OCI-LY1 (cell line): ENCODE data around the gene ARFGEF2.
"Not testable (repeated sequence)": the region's sequence is repeated elsewhere in the genome, so short reads cannot be mapped to it uniquely, and the experiment has no call there.

Source experiments
- H2AFZ ChIP-seq: fragments of 200-600 bp; sonication (generic), shearing (Covaris generic); 2 replicates; pipeline ENCODE4 v1.6.0; 2014; ENCODE audit warnings: antibody characterized with exemption, mild to moderate bottlenecking, low read length
- H3F3A ChIP-seq: fragments of 200-600 bp; sonication (generic), shearing (Covaris generic); 2 replicates; pipeline ENCODE4 v1.6.0; 2014; ENCODE audit warnings: mild to moderate bottlenecking, antibody characterized with exemption, low read length, moderate library complexity; ENCODE audit not compliant: insufficient read depth
- H3K27ac ChIP-seq: fragments of 200-600 bp; sonication (generic); 2 replicates; pipeline ENCODE4 v1.5.1; 2014; ENCODE audit warnings: low read length, mixed run types, mild to moderate bottlenecking, low read depth; ENCODE audit not compliant: poor library complexity, severe bottlenecking
- H3K27me3 ChIP-seq: fragments of 200-600 bp; sonication (generic); 2 replicates; pipeline ENCODE4 v1.6.0; 2014; ENCODE audit warnings: antibody characterized with exemption, mild to moderate bottlenecking, low read length, moderate library complexity; ENCODE audit not compliant: insufficient read depth
- H3K36me3 ChIP-seq: fragments of 200-600 bp; sonication (generic); 2 replicates; pipeline ENCODE4 v1.6.1; 2014; ENCODE audit warnings: mild to moderate bottlenecking, antibody characterized with exemption, low read length, moderate library complexity, mixed read lengths; ENCODE audit not compliant: insufficient read depth
- H3K4me1 ChIP-seq: fragments of 200-600 bp; sonication (generic); 2 replicates; pipeline ENCODE4 v1.5.1; 2014; ENCODE audit warnings: mild to moderate bottlenecking, low read length, moderate library complexity; ENCODE audit not compliant: insufficient read depth, severe bottlenecking
- H3K4me2 ChIP-seq: fragments of 200-600 bp; sonication (generic), shearing (Covaris generic); 2 replicates; pipeline ENCODE4 v1.6.1; 2014; ENCODE audit warnings: low read length
- H3K4me3 ChIP-seq: fragments of 200-600 bp; sonication (generic); 2 replicates; pipeline ENCODE4 v1.5.1; 2014; ENCODE audit warnings: low read length, low read depth, mild to moderate bottlenecking, mixed read lengths; ENCODE audit not compliant: poor library complexity, severe bottlenecking
- H3K79me2 ChIP-seq: fragments of 200-600 bp; shearing (Covaris generic); 2 replicates; pipeline ENCODE4 v1.6.1; 2016; ENCODE audit warnings: mixed run types, low read length, mixed read lengths; ENCODE audit not compliant: insufficient read depth
- H3K9ac ChIP-seq: fragments of 200-600 bp; sonication (generic), shearing (Covaris generic); 2 replicates; pipeline ENCODE4 v1.6.1; 2014; ENCODE audit warnings: mild to moderate bottlenecking, low read length, mixed read lengths
- H3K9me2 ChIP-seq: fragments of 200-600 bp; sonication (generic), shearing (Covaris generic); 2 replicates; pipeline ENCODE4 v1.6.1; 2014; ENCODE audit warnings: low read depth, mild to moderate bottlenecking, low read length, mixed read lengths
- H3K9me3 ChIP-seq: fragments of 200-600 bp; shearing (Covaris generic); 2 replicates; pipeline ENCODE4 v1.6.1; 2014; ENCODE audit warnings: low read length, mixed read lengths
- H4K20me1 ChIP-seq: fragments of 200-600 bp; sonication (generic), shearing (Covaris generic); 2 replicates; pipeline ENCODE4 v1.6.0; 2016; ENCODE audit warnings: mild to moderate bottlenecking, low read length; ENCODE audit not compliant: insufficient read depth
- CTCF ChIP-seq: fragments of 200-600 bp; sonication (generic), shearing (Covaris generic); IDR thresholded peaks from 2 replicates; pipeline ENCODE4 v1.5.1; 2017; ENCODE audit warnings: mild to moderate bottlenecking, antibody characterized with exemption, low read length, moderate library complexity, mixed read lengths
- EZH2 ChIP-seq: fragments of 200-600 bp; sonication (generic), shearing (Covaris generic); IDR thresholded peaks from 2 replicates; pipeline ENCODE4 v1.8.0; 2017; ENCODE audit warnings: borderline replicate concordance, mixed run types, mild to moderate bottlenecking, antibody characterized with exemption, low read length, moderate library complexity, mixed read lengths

ARFGEF2 gene

GRCh38 chr20:49006446-49006980 is 85.0 kb downstream of the ARFGEF2 start:
- Histone ChIP-seq H3K4me3 (no peak overlapping the region), H3K9me3 (no peaks in the 10 kb centered on the region), H3K9me2 (no peaks in the 10 kb centered on the region), H3K36me3 (peaks cover 44% of the 10 kb centered on the region), H3K4me2 (no peak overlapping the region), H3F3A (no peaks in the 10 kb centered on the region), H3K4me1 (no peaks in the 10 kb centered on the region), H4K20me1 (no peaks in the 10 kb centered on the region), H2AFZ (no peak overlapping the region), H3K9ac (no peak overlapping the region), H3K79me2 (no peaks in the 10 kb centered on the region), H3K27me3 (no peaks in the 10 kb centered on the region), H3K27ac (no peak overlapping the region)
- no peak for TF ChIP-seq CTCF
- no peak for TF ChIP-seq EZH2

GRCh38 chr20:49009899-49010631 is 88.6 kb downstream of the ARFGEF2 start:
- Histone ChIP-seq H3K27me3 (no peaks in the 10 kb centered on the region), H3F3A (no peaks in the 10 kb centered on the region; the same call in 1 of the 2 replicates), H3K9ac (no peak overlapping the region), H3K9me3 (no peaks in the 10 kb centered on the region), H3K27ac (no peak overlapping the region), H3K4me2 (no peak overlapping the region), H3K79me2 (no peaks in the 10 kb centered on the region), H3K36me3 (peaks cover 75% of the 10 kb centered on the region), H3K4me3 (no peak overlapping the region), H3K4me1 (no peaks in the 10 kb centered on the region), H4K20me1 (no peaks in the 10 kb centered on the region), H3K9me2 (no peaks in the 10 kb centered on the region), H2AFZ (no peak overlapping the region)
- TF ChIP-seq CTCF (no peak), EZH2 (no peak)

- Histone ChIP-seq H3K36me3 (peaks cover 62% of the 10 kb centered on the region), H3K4me3 (no peak overlapping the region), H3K27ac (no peak overlapping the region), H3K9me2 (no peaks in the 10 kb centered on the region), H2AFZ (no peak overlapping the region), H3K27me3 (no peaks in the 10 kb centered on the region), H3K9me3 (no peaks in the 10 kb centered on the region), H3F3A (no peaks in the 10 kb centered on the region), H3K9ac (no peak overlapping the region), H4K20me1 (no peaks in the 10 kb centered on the region), H3K4me1 (no peaks in the 10 kb centered on the region), H3K79me2 (no peaks in the 10 kb centered on the region), H3K4me2 (no peak overlapping the region)
- TF ChIP-seq CTCF, result no peak
- TF ChIP-seq EZH2, result no peak
Observed at GRCh38 chr20:49024220-49024619, 102.7 kb downstream of the ARFGEF2 start.

GRCh38 chr20:49028177-49028576 is 106.7 kb downstream of the ARFGEF2 start:
- not testable (repeated sequence) for H3K79me2 ChIP-seq, H3K27ac ChIP-seq, H3K4me1 ChIP-seq, H3K9ac ChIP-seq, H3F3A ChIP-seq, H3K4me3 ChIP-seq, H3K9me2 ChIP-seq, H3K27me3 ChIP-seq, H2AFZ ChIP-seq, H3K4me2 ChIP-seq, H4K20me1 ChIP-seq, H3K9me3 ChIP-seq
- H3K36me3 ChIP-seq, result peaks cover 59% of the 10 kb centered on the region
